Stimulated activated CD4-positive, alpha-beta T cell treated with anti-CD3 and anti-CD28 coated beads, Interleukin-12 subunit alpha, Interleukin-12 subunit beta, amount 100 ng/mL, for 48 hours (primary cell): ENCODE data around the gene PNLIPRP2.

Source experiments
- DNase-seq, 3 donors: peaks; one replicate each; pipeline ENCODE4 v3.0.0-alpha.2; 2020; ENCODE audit warnings: low read depth in 2 of 3, low spot score in 1 of 3

Gene PNLIPRP2

DNA sequence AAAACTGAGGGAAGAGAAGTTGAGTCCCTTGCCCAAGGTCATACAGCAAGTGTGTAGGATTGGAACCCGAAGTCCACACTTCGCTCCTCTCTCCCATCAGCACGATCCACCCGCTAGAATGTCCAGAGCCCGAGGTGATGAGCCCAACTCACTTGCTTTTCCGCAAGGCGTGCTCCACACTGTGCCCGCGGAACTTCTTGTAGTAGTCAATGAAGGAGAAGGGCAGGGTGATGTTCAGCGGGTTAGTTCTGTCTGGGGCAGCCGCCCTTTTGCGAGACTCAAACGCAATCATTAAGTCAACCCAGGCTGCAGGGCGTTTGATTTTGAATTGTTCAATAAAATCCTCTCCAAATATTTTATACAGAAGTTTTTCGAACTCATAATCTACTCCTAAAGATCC lies 58.6 kb downstream of the PNLIPRP2 start:
- DNase-seq, result no peak

- no peak for DNase-seq
These were observed 62.4 kb downstream of the PNLIPRP2 start for GRCh38 chr10:116683166-116683565.

DNA sequence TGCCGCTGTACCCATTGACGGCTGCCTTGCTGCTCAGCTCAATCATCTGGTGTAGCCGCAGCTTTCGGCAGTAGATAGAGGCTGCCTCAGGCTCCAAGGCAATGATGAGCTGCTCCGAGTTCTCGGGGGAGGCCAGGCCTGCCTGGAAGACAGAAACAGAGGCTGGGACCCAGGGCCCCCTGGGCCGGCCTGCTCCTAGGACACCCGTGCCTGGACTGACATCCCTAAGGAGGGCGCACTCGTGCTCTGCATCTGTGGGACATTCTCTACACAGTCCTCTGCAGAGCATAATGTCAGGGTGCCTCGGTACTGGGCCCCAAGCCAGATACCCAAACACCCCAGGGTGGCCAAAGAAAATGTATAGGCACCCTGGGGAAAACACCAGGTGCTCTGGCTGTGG lies 63.1 kb downstream of the PNLIPRP2 start:
- no peak for DNase-seq

DNA sequence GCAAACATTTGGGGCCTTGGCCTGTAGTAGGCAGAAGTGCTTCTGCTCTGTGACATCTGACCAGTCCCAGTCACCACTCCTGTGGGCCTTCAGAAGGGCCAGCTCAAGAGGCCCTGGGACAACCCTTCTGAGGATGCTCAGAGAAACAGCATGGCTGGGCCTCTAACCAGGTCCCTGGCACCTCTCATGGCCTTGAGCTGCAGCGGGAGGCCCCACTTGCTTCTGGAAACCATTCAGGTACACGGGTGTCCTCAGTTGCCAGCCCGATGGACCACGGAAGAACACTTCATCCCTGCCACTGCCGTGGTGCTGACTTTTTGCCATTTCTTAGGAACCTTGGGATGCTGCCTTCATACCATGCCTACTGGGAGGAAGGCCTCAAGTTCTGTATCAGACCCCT lies 64.0 kb downstream of the PNLIPRP2 start:
- DNase-seq, result no peak

GRCh38 chr10:116685807-116686206 lies 65.1 kb downstream of the PNLIPRP2 start:
- no peak for DNase-seq

DNA sequence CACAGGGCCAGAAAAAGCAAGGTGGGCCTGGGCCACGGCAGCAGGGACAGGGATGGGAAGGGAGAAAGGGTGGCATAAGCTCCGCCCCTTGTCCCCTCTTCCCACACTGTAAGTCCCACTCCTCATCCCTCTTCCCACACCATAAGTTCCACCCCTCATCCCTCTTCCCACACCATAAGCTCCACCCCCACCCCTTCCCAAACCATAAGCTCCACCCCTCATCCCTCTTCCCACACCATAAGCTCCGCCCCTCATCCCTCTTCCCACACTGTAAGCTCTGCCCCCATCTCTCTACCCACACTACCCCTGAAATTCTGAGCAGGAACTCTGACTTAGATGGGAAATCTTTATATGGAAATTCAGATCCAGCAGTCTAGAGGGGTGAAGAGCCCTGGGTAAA lies 65.9 kb downstream of the PNLIPRP2 start:
- DNase-seq, result no peak

- DNase-seq, result no peak
These were observed 66.9 kb downstream of the PNLIPRP2 start for GRCh38 chr10:116687633-116688032.

DNA sequence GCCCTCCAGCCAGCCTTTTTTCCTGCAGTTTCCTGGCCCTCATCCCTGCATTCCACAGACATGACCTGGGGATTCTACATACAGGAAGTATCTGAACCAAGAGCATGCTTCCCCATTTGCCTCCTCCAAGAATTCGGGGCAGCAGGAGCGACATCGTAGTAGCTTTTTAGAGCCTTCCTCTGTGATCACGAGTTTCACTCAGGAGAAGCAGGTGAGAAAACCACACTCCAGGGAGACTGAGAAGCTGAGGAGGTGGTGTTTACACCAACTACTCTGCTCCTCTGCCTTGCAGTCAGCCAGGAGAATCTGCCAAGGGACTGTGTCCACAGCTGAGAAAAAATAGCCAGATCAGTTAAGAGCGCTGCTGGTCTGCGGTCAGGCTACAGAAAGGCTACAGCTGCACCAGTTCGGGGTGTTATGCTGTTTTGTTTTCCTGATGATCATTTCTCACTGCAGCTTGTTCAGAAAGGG lies 67.5 kb downstream of the PNLIPRP2 start:
- DNase-seq, result no peak

DNA sequence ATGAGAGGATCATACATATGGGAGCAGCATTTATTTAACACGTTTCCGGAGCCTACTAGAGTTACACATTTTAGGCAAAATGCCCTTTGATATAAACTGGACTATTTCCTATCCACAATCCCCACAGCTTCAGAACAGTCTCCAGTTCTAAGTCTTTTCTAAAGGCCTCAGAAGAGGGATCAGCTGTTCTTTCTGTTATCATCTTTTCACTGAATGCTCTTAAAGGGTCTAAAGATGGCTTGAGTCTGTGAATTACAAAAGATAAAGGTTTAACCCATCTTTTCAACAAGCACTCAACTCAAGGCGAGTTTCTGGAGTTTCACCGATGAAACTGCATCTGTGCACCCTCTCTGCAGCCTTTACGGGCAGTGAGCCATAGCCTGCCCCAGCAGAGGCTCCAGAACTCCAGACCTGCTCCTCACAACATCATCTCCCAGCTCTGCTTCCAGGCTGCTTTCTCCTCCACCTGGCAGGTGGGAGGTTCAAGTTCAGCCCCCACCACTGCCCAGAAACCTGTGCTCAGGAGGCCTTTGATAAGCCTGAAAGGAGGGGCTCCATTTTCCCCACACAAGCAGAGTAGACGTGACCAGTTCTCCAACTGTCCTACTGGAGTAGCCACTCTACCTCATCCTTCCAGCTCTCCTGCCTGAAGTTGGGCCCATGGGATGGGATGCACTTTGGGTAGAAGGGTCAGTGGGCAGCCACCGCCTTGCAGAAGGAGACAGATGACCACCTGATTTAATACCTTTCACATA lies 68.2 kb downstream of the PNLIPRP2 start:
- DNase-seq, result no peak

DNA sequence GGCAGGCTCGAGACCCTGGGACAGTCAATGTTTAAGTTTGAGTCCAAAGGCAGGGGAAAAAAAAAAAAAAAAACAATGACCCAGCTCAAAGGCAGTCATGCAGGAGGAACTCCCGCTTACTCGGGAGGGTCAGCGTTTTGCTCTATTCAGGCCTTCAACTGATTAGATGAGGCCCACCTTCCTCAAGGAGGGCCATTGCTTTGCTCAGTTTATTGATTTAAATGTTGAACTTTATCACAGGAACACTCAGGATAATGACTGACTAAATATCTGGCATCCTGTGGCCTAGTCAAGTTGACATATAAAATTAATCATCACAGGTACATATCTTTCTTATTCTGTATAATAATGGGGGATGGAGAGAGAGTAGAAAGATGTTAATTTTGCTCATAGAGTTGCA lies 69.0 kb downstream of the PNLIPRP2 start:
- DNase-seq, result no peak

GRCh38 chr10:116690356-116691322 lies 69.9 kb downstream of the PNLIPRP2 start:
- no peak for DNase-seq

GRCh38 chr10:116691635-116692034 lies 70.9 kb downstream of the PNLIPRP2 start:
- no peak for DNase-seq

DNA sequence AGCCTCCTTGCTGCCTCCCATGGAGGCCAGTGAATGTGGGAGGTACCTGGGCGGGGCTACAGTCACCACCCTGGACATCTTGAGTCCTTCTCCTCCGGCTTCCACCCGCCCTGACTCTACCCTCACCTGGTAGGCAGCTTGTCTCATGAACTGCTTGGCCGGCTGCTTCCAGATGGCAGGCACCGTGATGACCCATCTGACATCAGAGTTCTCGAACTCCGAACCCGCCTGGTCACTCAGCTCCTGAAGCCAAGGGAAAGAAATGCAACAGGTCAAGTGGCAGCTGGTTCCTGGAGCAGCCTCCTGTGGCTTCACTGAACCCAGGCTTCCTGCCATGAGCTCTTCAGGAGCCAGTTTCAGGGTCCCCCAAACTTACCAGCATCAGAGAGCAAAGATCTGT lies 71.5 kb downstream of the PNLIPRP2 start:
- DNase-seq, result no peak

- no peak for DNase-seq
These were observed 73.6 kb downstream of the PNLIPRP2 start for GRCh38 chr10:116694243-116694926.
